Stimulated activated naive CD8-positive, alpha-beta T cell treated with anti-CD3 and anti-CD28 coated beads, Interleukin-15, Interleukin-2, amounts not matched to agents 100 U/mL and 50 U/mL, for 24 hours (primary cell): ENCODE measurements around the gene GRIP1.

ENCODE experiments used
- ATAC-seq: fragments of 150-1000 bp; cut with Tn5 transposase; one replicate; pipeline ENCODE4 v1.10.0; 2021
- DNase-seq: peaks from one replicate; pipeline ENCODE4 v3.0.0; 2021

The GRIP1 gene

DNA sequence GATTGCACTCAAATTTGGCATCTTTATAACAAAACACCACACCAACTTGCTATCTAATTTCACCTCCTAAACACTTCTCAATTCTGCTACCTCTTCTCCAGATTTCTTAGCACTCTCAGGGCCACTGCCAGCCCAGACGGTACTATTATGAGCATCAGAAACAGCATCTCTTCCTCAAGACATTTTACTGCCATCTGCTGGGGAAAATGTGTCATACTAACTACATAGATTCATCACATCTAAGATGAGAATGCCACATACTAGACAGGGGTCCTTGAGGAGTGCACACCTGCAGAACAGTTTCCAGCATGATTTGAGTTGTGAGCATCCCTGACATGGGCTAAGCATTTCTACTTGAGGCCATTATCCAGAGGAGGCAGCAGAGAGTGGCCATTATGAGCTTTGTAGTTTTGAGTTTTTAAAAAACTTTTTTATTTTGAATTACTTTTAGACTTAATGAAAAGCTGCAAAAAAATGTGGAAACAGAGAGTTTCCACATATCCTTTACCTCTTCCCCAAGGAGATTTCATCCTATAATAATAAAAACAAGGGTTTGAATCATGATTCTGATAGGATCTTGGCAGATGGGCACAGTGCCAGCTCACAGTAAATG is 15.1 kb upstream of the GRIP1 start:
- DNase-seq (no peak), ATAC-seq (peak; percentile 88)

DNA sequence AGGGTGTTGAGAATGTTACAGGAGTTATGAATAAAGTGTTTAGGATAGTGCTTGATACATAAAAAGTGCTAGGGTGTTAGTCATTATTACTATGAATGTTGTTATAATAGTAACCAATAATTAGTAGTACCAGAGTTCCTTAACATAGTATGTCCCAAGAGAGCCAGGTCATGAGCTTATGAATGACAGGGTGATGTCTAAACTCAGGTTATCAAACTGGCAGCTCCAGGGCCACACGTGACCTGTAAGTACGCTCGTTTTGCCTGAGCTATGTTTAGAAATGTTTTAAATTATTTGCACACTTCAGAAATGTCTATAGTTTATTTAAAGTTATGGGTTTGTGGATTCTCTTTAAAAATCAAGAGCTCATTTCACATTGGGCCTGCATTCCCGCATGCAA is 14.1 kb upstream of the GRIP1 start:
- no peak for ATAC-seq
- no peak for DNase-seq

DNA sequence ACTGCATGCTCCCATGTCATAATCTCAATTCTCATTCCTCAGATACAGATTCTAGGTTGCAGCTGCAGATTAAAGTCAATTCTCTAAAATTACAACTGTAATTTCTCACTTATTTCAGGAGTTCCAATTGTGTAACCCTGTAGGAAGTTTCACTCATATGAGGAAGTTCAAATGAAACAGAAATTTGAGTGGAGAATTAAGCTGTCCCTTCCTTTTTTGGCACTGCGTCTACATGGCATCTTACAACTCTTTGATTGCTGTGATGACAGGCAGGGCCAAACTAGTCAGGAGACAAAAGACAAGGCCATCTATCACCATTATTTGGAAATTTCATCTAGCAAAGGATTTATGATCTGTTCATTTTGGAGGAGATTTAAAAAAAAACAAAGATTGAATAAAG is 13.3 kb upstream of the GRIP1 start:
- no peak for DNase-seq
- no peak for ATAC-seq

DNA sequence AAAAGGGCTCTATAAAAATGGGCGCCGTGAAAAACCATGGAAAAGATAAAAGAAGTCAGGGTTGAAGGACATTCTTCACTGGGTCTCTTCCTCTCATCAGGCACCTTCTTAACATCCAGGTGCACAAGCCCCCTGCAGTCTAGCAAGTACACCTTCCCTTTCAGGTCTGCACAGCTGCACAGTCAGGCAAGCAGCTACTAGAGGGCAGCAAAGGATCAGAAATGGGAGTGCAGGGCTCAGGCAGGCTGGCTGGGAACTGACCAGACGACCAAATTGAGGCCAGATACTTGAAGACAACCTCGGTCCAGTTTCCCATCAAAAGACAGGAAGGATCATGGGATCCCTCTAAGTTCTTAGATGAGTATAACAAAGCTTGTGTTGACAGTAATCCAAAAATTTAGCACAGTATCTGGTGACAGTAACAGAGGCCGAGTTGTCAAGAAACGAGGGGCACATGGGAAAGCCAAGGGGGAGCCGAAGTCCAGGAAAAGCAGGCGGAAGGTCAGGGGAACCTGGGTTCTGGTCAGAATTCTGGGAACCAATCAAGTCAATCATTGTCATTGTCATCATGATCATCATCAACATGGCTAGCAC is 10.1 kb upstream of the GRIP1 start:
- ATAC-seq (no peak), DNase-seq (peak; percentile 26)

DNA sequence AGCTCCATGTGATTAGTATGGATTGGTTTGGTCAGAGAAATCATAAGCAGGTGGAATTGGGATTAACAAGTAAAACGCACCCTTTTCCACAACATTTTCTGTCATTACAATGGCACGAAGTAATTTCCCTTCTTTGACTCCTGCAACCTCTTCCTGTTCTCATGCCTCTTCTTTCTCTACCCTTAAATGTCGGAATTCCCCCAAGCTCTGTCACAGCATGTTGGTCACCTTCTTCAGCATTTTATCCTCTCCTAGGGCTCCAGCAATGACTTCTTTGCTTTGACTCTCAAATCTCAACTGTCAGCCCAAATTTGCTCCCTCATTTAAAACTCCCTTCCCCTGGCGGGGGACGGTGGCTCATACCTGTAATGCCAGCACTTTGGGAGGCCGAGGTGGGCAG is 5.3 kb upstream of the GRIP1 start:
- DNase-seq (no peak), ATAC-seq (no peak)

DNA sequence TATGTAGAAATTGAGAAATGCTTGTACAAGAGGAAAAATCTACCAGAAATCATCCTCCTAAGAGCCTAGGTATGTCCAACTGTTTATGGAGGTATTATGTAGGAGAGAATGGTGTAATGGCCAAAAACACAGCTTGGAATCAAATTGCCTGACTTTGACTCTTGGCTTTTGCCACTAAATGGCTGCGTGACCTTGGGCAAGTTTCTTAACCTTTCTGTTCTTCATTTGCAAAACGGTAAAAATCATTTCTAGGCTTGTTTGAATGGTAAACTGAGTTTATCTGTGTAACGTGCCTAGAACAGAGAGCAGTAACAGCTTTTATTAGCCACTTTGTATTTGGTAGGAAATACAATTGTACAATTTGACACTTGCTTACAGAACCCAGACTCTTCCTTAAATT is 4.9 kb upstream of the GRIP1 start:
- DNase-seq = no peak

DNA sequence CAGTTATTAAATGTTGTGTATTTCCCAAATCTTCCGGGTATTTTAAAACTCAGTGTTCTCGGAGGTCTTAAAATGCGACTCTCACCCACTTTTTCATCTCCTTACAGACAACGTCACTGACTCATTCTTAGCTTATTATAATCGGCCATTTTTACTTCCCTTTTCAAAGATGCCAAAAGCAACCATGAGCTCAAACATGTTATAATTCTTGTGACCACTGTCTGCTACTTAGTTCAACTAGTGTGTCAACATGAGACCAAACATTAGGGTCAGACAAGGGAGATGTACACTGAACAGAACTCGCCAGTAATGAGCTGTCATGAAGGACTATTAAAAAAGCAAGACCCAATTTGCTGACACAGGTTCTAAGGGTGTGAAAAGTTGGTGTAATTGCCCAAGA is 4.2 kb upstream of the GRIP1 start:
- no peak for DNase-seq
- no peak for ATAC-seq

More for the DNA sequence above, 4.9 kb upstream of the GRIP1 start:
- no peak for ATAC-seq

DNA sequence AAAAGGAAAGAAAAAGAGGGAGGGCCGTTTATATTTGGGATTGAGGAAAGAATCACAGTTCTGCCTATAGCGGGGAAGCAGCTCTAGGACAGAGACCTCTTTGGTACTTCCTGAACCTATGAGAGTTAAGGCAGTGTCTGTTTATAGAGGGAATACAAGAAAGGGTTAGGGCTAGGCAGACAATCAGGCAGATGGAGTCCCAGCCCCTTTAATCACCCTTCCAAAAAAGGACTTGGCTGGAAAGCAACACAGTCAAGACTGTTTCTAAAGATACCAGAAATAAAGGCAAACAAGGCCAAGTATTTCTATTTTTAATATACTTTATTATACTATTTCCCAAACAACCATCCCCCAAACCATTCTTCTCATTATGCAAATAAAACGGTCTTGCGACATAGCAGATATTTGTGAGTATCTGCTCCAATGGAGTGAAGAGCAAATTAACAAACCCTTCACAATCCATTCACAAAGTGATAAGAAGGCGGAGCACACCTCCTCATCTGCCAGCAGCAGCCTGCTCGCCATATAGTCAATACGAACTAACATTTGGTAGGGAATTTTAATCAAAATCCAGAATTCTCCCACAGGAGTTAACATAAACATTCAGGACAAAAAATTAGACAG is 697 bp upstream of the GRIP1 start:
- no peak for DNase-seq
- no peak for ATAC-seq

DNA sequence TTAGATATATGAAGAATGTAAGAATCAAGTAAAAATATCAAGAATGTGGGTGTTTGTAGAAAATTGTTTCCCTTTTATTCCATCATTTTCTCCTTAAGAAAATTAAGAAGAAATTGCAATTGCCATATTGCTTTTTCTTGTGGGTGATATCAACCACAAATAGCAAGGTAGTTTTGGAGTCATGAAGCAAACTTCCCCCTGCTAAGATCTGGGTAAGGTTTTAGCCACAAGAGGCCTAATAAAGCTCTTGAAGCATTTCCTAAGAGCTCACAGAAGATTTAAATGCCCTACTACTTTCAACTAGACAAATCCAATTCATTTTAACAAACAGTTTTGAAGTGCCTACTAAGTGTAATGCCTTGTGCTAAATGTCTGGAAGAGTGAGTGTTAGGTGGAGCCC is 2.6 kb downstream of the GRIP1 start:
- no peak for ATAC-seq
- DNase-seq = no peak

DNA sequence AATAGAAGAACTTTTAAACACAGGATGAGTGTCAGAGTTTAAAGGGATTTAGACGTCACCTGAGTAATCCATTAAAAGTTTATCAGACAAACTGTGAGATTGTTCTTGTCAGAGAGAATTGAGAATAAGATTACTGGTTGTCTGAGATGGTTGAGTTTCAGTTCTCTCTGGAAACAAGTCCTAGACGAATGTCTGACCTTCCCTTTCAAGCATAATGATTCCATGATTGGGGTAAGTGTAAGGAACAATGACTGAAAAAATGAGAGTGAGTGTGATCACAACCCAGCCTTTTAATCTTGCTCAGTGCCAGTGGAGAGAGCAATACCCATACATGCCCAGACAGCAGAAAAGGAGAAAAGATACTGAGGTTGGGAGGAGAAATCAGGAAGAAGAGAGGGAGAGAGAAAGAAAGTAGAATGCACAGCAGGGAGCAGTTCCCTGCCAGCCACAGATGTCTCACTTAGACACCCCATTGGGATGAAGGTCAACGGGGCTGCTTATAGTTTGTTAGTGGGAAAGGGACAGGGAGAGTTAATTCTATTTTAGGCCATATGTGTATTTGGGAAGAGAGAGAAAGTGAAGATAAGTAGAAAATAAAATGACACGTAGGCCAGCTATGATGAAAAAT is 4.3 kb downstream of the GRIP1 start:
- DNase-seq = no peak
- ATAC-seq = no peak

DNA sequence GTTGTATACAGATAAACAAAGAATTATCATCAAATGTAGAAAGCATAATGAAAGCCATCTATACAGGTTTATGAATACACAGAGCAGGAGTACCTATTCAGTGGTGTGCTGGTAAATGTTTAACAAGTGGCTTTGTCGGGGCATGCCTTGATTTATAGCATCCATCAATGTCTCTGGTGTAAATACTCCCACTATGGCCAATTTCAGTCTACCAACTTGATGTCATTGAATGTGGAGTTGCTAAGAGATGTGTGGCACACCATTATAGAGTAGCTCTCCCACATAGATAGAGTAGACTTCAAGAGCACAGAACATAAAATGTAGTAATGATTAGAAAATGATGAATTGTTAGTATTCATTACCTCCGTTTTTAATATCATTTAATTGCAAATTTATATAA is 9.3 kb downstream of the GRIP1 start:
- no peak for DNase-seq
- ATAC-seq = no peak

DNA sequence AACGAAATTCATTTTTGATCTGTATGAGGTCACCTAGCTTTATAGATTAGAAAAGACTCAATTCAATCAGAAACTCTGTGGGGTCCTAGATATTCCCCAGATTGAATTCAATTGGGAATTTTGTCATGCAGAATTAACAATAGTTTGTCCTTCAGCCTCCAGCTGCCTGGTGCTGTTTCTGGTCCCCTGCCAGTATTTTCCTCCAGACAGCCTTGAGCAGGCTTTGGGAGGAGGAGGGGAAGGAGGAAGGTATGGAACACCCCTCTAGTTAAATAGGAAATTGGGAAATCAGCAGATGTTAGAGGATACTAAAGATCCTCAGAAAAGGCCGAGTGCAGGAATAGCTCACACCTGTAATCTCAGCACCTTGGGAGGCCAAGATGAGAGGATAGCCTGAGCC is 10.6 kb downstream of the GRIP1 start:
- no peak for ATAC-seq
- DNase-seq = no peak

DNA sequence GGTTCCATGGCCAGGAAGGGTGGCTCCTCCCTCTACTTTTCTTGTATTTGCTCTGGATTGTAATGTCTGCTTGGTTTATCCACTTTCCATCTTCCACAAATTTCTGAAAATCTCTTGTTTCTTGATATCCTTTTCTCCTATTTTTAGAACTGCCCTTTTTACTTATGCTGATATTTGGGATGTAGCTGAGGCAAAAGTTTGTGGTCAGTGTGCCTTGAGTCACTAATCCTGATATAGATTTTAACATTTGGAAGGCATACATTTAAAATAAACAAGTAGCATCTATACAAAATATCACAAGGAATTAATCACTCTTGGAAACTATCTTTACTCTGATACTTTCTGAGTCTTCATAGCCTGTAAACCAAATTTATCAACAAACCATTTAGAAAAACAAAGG is 11.0 kb downstream of the GRIP1 start:
- ATAC-seq (no peak), DNase-seq (no peak)

DNA sequence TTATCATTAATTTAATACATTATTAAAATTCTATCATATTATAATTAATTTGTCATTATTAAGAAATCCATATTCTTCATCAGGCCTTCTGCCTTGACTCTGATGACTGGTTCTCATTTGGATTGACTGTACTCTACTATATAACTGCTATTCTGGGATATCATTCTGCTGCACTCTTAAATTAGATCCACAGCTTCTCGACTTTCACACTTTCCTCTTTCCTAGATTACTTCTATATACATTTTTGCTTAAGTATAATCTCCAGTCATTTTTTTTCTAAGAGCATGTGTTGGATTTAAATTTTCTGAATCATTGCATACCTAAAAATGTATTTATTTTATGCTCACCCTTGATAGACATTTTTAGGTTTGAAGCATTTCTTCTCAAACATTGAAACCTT is 12.4 kb downstream of the GRIP1 start:
- no peak for ATAC-seq
- no peak for DNase-seq

DNA sequence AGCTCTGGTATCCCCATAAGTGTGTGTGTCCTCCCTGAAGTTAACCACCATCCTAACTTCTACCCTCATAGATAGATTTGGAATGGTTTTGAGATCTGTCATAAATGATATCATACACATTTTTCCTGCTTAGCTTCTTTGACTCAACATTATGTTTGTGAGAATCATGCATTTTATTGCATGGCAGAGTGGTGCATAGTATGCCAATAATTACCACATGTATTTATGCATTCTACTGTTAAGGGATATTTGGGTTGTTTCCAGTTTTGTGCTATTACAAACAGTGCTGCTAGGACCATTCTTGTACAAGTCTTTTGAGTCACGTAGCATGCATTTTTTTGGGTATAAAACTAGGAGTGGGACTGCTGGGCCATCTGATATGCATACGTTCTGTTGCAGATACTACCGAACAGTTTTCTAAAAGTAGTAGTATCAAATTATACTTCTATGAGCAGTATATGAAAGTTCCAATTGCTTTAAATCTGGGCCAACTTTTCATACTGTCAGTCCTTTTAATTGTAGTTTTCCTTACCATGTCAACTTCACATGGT is 13.4 kb downstream of the GRIP1 start:
- DNase-seq = no peak
- no peak for ATAC-seq

DNA sequence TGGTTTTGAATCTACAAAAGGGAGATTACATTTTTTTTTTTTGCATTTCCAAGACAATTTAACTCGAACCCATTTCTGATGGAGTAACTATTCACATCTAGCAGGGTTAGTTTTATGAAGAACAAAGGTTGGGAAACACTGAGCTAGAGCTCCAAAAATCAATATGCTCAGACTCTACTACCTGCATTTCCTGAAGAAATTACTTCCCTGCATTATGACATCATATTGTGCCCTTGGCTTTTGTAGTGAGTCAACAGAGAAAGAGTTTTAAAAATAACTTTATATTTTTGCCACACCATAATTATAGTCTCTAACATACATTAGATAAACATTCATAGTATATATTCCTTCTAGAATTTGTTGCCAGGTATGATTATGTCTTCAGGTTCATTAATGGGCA is 14.8 kb downstream of the GRIP1 start:
- DNase-seq (no peak), ATAC-seq (no peak)

DNA sequence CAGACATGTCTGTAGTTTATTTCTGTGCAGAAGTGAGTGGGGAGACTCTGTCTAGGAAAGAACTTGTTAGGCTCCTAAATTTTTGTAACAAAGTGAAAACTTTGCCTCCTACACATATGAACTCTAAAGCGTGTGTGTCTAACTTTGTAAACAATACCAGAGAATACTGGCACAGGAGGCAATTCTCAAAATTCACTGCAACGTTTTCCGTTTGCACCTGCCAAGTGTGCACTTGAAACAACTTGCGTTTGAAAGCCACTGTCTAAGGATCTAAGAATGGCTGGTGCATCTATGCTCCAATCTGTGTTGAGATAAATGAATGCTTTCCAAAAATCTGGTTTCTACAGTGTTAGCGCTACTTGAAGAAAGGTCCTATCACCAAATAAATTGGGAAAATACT is 15.3 kb downstream of the GRIP1 start:
- DNase-seq = no peak
- no peak for ATAC-seq

DNA sequence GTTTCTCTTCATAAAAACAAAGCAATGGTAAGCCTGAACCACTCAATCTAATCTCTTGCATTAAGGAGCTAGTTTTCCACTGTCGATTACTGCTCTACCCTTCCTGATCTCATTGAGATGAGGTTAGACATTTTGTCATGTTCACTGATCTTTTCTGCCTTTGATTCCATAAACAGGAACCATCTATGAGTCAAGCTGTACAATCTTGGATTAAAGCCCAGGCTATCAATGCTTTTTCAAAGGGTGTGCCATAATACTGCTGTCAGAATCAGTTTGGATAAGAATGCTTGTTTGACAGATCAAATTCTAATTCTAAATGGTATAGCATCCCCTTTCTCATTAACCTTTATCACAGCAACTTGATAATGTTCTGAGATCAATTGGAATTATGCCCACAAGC is 16.1 kb downstream of the GRIP1 start:
- no peak for DNase-seq
- no peak for ATAC-seq

DNA sequence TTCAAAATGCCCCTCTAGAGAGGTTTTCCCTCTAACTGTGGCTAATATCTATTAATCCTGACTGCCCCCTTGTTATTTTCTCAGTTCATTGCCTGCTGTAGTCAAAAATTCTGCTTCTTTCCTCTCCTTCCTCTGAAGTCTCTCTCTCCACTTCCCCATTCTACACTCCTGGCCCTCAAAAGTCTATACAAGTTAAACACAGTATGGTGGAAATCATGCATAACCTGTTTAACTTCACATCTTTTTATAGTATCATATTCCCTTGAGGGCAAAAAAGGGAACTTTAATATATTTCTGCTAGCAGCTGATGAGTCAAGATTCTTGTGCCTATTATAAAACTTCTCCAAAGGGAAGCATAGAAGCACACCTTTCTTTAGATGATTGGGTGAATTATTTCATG is 16.7 kb downstream of the GRIP1 start:
- ATAC-seq (peak; percentile 28), DNase-seq (no peak)

DNA sequence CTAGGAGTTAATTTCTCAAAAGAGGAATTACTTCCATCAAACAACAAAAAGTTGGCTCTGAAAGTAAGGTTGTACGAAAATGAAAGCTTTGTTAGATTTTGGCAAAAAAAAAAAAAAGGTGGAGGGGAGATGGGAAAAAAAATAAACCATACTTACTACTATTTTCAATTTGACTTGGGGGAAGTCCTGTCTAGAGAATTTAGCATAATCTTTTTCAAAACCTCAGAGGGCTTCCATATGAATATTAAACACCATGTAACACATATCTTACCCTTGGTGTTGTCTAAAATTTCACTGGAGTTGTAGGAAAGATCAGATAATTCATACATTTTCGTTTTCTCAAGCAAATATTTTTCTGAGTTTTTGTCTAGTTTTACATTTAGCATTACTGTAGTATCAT is 17.5 kb downstream of the GRIP1 start:
- DNase-seq (no peak), ATAC-seq (no peak)

DNA sequence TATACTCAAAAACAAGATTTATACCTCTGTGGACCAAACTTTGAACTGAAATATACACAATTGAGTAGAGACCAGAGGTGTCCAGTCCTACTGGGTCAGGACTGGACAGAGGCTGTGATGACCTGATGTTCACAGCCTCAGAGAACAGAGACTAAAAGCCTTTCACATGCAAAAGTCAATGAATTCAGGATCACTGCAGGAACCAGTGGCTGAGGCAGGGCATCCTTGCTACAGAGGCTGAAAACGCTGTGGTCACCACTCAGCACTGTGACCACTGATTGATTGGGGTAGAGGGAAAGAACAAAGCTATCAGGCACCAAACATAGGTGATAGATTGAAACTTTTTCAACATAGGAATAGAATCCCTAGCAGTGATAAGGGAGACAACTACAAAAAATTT is 25.1 kb downstream of the GRIP1 start:
- DNase-seq (no peak), ATAC-seq (no peak)

DNA sequence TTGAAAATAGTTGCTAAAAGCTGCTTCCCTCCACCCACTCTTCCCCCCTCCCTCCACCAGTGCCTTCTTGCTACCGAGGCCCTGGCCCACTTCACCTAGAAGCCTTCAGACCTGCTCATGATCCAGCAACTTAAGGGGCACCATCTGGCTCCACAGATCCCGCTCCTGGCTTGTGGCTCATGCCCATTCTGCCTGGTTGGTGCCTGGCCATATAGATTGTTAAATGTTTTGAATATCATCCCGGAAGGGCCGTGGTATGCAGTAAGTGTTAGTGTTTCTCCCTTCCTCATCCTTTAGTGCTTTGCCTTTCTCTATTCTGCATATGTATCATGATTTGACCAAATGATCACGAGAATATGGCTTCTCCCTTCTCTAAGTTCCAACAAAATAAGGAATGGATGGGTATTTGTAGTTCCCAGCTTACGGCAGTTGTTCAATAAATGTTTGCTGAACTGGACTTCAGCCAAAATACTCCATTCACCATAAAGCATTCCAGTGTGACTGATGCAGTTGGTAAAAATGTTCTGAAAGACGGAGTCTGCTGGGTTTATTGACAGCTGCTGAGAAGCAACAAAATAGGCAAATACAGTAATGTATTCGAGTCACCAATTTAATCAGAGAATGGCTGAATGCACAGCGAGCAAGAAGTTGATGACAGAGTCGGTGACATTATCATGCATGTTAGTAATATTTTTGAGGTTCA is 30.7 kb downstream of the GRIP1 start:
- no peak for DNase-seq
- ATAC-seq = no peak
